COR-L47 (cell line): ENCODE measurements around the gene ZSWIM7.

Experiments
- DNase-seq: peaks from one replicate; lab custom pipeline; 2025; lab: John Stamatoyannopoulos, UW

The ZSWIM7 gene

DNA sequence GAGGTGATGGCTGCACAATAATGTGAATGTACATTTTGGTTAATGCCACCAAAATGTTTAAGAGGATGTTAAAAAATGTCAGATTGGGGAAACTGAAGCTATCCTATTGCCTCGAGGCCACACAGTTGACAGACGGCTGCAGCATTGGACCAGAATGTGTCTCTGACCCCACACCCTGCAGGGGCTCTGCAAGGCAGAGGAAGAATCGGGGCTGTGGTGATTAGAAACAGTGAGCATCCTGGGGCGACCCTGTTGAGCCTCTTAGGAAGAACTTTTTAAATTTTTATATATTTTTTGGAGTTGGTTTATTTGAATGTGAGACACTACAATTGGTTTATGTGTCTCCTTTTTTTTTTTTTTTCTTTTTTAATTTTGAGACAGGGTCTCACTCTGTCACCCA, 69.6 kb downstream of the ZSWIM7 start:
- no peak for DNase-seq

DNA sequence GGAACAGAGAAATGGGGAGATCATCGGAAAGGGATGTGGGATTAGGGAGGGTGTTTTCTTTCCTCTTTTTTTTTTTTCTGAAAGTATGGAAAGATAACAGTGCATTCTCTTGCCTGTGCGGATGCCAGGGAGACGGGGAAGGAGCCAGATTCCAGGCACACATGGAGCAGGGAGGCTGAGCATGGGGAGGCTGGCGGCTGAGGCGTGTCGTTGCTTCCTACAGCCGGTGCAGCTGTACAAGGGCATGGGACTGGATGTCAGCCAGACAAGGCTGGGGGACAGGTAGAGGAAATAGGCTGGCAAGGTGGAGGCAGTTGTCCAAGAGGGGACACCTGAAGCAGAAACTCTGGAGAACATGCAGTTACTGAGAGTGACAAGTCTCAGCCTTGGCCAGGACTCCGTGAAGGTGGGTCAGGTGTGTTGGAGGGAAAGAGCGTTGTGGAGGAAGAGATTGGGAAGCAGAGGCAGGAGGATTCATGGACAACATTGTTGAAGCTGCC, 71.2 kb downstream of the ZSWIM7 start:
- DNase-seq, result no peak
